ENCODE measurements around the gene ROBO1.

The ROBO1 gene

DNA sequence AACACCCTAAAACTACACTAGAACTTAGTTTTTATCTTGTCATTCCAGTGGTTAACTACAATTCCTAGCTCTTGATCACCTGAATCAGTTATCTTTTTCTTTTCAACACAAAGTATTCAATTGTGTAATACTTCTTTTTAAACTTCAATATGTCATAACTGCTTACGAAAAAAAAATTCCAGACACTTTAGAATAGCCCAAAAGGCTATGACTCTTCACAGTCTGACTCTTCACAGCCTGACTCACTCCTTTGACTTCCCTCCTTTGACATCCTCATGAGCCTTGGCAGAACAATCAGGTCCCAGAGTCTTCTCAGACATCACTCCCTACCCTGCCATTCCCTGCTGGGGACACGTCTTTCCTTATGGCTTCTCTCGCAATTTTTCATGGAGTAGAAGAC lies 727.1 kb downstream of the ROBO1 start:
- no peak for DNase-seq

DNA sequence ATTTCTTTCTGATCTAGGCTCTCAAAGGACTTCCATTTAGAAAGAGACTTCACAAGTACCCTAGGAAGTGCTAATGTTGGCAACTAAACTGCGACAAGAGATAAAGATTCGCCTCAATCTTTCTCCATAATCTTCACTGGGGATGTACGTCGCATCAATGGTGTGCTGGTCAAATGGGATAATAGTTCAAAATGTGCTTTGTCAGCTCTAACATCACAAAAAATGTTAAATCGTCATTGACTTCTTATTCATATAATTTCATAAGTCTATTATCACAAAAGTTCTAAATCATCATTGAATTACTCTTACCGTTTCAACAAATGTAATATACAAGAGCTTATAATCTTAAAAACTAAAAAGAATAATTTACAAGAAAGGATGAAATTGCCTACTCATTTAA lies 727.7 kb downstream of the ROBO1 start:
- DNase-seq, result no peak

- DNase-seq, result no peak
Measured at GRCh38 chr3:79039192-79039591, 728.6 kb downstream of the ROBO1 start.

- DNase-seq, result no peak
Measured at GRCh38 chr3:79038636-79039035, 729.2 kb downstream of the ROBO1 start.

- no peak for DNase-seq
Measured at GRCh38 chr3:79038057-79038456, 729.7 kb downstream of the ROBO1 start.

- DNase-seq, result peak; percentile 34
Measured at GRCh38 chr3:79032686-79033318, 735.0 kb downstream of the ROBO1 start.

DNA sequence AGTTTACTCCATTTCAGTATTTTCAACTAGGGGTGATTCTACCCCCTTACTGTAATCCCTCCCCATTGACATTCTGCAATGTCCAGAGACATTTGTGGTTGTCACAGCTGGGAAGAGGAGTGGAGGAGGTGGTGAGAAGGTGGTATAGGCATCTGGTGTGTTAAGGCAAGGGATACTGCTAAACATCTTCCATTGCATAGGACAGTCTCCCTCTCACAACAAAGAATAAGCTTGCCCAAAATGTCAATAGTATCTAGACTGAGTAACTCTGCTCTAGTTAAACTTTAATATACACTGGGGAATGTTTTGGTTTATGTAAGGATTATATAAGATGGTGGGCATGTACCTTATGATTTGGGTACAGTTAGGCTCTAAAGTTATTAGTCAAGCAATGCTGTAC lies 737.6 kb downstream of the ROBO1 start:
- DNase-seq, result no peak

- no peak for DNase-seq
Measured at GRCh38 chr3:79028916-79029315, 738.9 kb downstream of the ROBO1 start.

DNA sequence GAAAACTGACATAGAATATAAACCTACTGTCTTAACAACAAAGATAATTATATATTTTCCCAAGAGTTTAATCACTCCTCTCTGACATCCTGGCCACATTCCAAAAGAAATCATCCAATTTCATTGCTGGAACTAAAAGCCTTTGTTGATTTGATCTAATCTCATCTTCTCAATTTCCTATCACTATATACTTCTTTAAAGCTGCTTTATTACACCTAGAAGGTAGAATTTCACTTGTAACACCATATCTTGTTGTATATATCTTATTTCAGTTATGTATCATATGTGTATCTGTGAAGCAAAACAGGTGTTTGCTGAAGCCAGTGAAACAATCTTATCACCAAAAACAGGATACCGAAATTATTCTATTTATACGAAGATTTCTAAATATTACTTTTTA lies 740.2 kb downstream of the ROBO1 start:
- DNase-seq, result no peak

- DNase-seq, result no peak
Measured at GRCh38 chr3:79019924-79020173, 747.9 kb downstream of the ROBO1 start.

DNA sequence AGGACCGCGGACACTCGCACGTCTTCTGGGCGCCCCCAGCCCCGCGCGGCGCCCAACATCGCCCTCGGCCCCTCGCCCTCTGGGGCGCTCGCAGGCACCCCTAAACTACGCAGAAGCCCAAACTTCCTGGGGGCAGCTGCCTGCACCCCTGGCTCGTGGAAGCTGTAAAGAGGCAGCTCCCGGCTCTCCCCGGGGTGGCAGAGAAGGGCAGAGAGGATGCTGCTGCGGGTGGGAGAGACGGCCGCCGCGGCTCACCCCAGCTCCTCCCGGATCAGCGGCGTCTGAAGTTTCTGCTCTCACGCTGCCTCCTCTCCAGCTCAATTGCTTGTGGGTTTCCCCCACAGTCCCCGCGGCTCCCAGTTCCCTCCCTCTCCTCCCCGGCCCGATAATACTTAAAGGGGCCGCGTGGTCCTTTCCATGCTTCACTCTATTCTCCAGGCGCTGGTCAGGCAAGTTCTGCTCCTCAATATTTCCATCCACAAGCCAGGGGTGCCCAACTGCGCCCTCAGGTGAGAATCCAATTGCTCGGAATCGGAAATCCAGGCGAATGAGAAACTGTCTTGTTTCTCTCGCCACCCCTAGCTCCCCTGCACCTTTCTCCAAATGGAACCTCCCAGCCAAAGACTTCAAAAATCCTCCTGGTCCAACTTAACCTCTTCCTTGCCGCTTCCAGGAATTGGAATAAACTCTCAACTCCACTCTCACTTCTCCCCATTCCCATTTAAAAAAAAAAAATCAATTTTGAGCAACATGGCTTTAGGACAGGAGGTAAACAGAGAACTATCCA lies 748.5 kb downstream of the ROBO1 start:
- peak; percentile 92 for DNase-seq

DNA sequence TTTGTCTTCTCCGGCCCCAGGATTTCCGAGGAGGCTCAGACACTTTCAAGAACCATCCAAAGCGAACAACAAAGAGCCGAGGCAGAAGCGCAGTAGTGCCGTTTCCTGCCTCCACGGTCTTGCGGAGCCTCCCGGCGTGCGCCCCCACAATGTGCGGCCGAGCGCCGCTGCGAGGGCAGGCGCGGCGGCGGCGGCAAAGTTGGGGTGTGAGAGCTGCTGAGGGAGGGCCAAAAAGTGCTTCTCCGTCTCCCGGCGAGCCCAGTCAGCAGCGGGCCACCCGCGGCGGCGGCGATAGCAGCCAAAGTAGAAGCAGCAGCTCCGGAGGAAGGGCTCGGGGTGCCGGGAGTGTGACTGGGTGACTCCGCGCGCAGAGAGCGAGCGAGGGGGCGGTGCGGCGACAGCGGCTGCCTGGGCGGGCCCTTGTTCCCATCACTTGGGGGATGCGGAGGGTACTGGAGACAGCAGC lies 749.1 kb downstream of the ROBO1 start:
- no peak for DNase-seq

DNA sequence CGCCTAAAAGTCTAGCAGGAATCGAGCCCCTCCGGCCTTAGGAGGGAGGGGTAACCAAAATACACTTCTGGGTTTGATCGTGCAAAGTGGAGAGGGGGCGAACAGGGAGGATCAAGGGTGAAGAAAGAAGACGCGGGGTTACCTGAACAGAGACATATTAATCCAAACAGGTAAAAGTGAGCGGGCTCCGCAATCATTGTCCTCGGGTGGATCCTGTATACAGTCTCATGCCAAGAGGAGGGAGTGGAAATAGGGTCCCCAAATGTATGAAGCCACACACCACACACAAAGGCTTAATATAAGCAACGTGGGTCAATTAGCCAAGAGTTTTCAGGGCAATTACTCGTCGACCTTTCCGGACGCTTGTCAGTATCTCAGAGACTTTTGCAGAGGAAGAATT lies 749.5 kb downstream of the ROBO1 start:
- no peak for DNase-seq

- no peak for DNase-seq
Measured at GRCh38 chr3:79016587-79017376, 751.0 kb downstream of the ROBO1 start.

GRCh38 chr3:79015854-79016253 lies 751.9 kb downstream of the ROBO1 start:
- no peak for DNase-seq

DNA sequence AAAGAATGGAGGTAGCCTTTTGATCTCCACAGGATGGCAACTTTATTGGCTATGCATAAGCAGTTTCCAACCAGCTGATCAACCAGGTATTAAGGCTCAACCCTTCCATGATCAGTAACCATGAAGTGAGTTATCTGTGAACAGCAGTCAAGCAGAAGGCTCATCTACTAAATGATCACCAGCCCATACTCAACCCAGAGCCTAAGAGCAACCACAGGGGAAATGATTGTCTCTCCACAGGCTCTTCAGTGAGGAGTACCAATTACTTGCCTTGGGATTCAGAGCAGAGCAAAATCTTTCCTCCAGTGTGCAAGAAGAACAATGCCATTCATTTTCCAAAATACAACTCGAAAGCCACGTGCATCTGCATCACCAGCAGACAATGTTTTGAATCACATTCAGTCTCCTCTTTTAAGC lies 754.8 kb downstream of the ROBO1 start:
- DNase-seq, result no peak

DNA sequence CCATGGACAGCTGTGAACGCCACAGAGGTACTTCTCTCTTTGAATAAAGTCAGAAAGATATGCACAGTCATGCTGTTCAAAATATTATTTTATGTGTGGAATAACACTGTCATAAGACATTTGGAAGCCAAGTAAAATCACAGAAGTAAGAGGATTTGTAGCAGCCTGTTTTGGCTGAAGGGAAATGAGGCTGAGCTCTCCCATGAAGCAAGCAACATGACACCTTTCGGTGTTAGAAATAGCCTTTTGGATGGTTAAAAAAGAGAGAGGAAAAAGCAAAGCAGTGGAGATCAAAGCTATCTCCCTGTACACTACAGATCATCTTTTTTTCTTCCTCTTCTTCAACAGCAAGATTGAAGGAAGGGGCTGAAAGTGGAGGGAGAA lies 755.3 kb downstream of the ROBO1 start:
- no peak for DNase-seq

GRCh38 chr3:79011821-79012529 lies 755.8 kb downstream of the ROBO1 start:
- no peak for DNase-seq

- no peak for DNase-seq
Measured at GRCh38 chr3:79009861-79010260, 757.9 kb downstream of the ROBO1 start.

GRCh38 chr3:79006077-79006476 lies 761.7 kb downstream of the ROBO1 start:
- no peak for DNase-seq

GRCh38 chr3:79005084-79005483 lies 762.7 kb downstream of the ROBO1 start:
- DNase-seq, result no peak

DNA sequence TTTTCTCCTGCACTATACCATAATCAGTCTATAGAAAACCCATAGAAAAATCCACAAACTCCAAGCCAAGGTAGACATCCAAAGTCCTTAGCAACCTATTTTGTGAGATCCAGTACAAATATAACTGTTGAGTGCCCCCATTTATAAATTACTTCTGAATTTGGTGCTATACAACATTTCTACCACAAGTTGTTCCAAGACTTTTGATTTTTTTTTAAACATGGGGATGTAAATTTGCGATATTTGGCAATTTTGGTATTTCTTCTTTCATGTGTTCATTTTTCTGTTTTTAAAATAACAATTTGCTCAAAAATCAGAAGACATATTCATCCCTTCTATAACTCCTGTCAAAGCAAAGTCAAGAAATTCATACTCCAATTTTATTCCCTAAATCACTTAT lies 763.8 kb downstream of the ROBO1 start:
- no peak for DNase-seq
